ES-I3 (cell line): Measurements from ENCODE around the gene HOXB3.

Experiments
- H3K36me3 ChIP-seq: 2 replicates; pipeline ENCODE4 v1.6.1; 2013; ENCODE audit warnings: mild to moderate bottlenecking, low read length, control low read depth, moderate library complexity; ENCODE audit not compliant: insufficient read depth
- H3K4me1 ChIP-seq: 2 replicates; pipeline ENCODE4 v1.6.1; 2013; ENCODE audit warnings: mild to moderate bottlenecking, control low read depth, low read length; ENCODE audit not compliant: insufficient read depth
- H3K9ac ChIP-seq: 2 replicates; pipeline ENCODE4 v1.6.1; 2013; ENCODE audit warnings: low read depth, mild to moderate bottlenecking, low read length, moderate library complexity
- H3K9me3 ChIP-seq: 2 replicates; pipeline ENCODE4 v1.6.1; 2013; ENCODE audit warnings: mild to moderate bottlenecking, low read length, moderate library complexity; ENCODE audit not compliant: control insufficient read depth, insufficient read depth

Gene HOXB3

GRCh38 chr17:48551596-48552465 lies 38.2 kb downstream of the HOXB3 start:
- Histone ChIP-seq H3K36me3 (no peaks in the 10 kb centered on the region), H3K4me1 (peaks cover 48% of the 10 kb centered on the region), H3K9ac (peak overlapping the region; percentile 26; the same call in 1 of the 2 replicates), H3K9me3 (no peaks in the 10 kb centered on the region)

GRCh38 chr17:48551214-48551555 lies 38.9 kb downstream of the HOXB3 start:
- Histone ChIP-seq H3K9ac (no peak overlapping the region), H3K9me3 (no peaks in the 10 kb centered on the region), H3K4me1 (peaks cover 54% of the 10 kb centered on the region), H3K36me3 (no peaks in the 10 kb centered on the region)

GRCh38 chr17:48550502-48551213 lies 39.4 kb downstream of the HOXB3 start:
- Histone ChIP-seq H3K36me3 (no peaks in the 10 kb centered on the region), H3K4me1 (peaks cover 55% of the 10 kb centered on the region), H3K9me3 (no peaks in the 10 kb centered on the region), H3K9ac (peak overlapping the region; percentile 62; the same call in 1 of the 2 replicates)

DNA sequence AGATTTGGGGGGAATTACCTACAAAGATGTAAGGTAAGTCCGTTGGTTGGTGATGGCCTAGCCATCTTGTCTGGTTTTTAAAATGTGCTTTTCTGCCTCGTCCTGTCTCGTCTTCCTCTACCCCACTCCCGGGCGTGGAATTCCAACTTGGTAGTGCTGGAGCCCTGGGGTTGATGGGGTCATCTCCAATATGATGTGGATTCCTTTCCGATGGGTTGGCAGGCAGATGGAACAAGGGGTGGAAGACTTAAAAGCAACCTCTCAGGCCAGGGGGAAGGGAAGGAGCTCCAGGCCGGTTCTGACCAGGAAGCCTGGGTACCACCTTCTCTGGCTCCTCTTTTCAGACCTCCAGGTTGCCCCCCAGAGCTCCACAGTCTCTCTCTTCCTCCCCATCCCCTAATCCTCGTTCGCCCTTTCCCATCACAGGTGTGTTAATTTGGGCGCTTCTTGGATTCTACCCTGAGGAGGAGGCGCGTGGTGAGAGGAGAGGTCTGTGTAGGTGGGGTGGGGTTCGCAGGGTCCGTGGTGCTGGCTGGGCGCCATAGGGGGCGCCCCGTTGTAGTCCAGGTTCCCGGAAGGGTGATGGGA lies 40.0 kb downstream of the HOXB3 start:
- no peaks in the 10 kb centered on the region for H3K36me3 ChIP-seq

DNA sequence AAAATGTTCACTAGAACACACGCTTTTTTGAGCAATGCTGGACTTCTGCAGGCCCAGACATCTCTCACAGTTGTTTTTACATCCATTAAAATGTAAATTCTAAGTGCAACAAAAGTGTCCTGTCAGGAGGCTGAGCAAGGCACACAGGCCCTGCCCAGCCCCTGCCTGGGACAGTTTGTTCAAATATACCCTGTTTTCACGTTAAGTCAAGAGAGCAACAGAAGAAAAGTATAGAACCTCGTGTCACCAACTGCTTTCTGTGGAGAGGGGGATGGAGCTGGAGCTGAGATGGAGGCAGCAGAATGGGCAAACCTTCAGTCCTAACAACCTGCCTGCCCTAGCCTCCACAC lies 40.8 kb downstream of the HOXB3 start:
- Histone ChIP-seq H3K9ac (no peak overlapping the region), H3K4me1 (peaks cover 61% of the 10 kb centered on the region), H3K9me3 (no peaks in the 10 kb centered on the region), H3K36me3 (no peaks in the 10 kb centered on the region)

More for the DNA sequence above, 40.0 kb downstream of the HOXB3 start:
- no peaks in the 10 kb centered on the region for H3K9me3 ChIP-seq
- peak overlapping the region; percentile 62; the same call in 1 of the 2 replicates for H3K9ac ChIP-seq
- peaks cover 62% of the 10 kb centered on the region for H3K4me1 ChIP-seq

GRCh38 chr17:48548523-48549280 lies 41.3 kb downstream of the HOXB3 start:
- peak overlapping the region; percentile 4; the same call in 1 of the 2 replicates for H3K9ac ChIP-seq
- peaks cover 56% of the 10 kb centered on the region for H3K4me1 ChIP-seq
- no peaks in the 10 kb centered on the region for H3K9me3 ChIP-seq
- H3K36me3 ChIP-seq, result no peaks in the 10 kb centered on the region

- Histone ChIP-seq H3K9me3 (no peaks in the 10 kb centered on the region), H3K36me3 (no peaks in the 10 kb centered on the region), H3K4me1 (peaks cover 51% of the 10 kb centered on the region), H3K9ac (peak overlapping the region; percentile 4; the same call in 1 of the 2 replicates)
These were observed 42.1 kb downstream of the HOXB3 start for GRCh38 chr17:48547808-48548522.

- Histone ChIP-seq H3K9ac (peak overlapping the region; percentile 32; the same call in 1 of the 2 replicates), H3K9me3 (no peaks in the 10 kb centered on the region), H3K36me3 (no peaks in the 10 kb centered on the region), H3K4me1 (peaks cover 49% of the 10 kb centered on the region)
These were observed 42.9 kb downstream of the HOXB3 start for GRCh38 chr17:48546924-48547807.

DNA sequence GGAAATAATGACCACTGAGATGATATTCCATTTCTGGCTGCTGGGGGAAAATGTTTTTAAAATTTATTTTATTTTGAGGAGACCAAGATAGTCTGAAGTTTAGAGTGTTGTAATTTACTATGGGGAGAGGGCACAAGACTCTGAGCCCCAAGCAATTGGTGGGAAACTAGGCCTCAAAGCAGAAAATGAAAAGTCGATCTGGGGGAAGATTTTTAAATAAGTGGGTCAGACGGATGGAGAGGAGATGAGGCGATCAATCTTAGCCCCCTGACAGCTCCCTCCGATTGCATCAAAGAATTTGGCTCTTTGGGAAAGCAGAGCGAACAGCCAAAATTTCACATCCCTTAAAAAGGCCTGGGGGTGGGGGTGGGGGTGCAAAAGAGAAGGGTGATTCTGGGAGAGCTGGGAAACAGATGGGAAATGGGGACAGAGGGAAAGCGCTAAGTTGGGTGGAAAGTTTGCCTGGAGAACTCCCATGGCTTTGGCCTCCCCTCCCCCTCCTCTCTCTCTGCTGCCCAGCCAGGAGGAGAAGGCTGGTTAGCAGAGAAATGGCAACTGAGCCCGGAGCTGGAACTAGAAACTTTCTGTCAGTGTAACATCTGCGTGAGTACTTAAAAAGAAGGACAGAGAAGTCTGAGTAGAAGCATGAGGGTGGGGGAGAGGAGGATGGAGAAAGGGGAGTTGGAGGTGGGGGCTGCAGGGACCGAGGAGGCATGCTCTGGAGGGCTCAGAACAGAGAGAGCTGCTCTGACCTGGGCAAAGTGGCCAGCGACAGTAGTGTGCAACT lies 43.7 kb downstream of the HOXB3 start:
- Histone ChIP-seq H3K9ac (peak overlapping the region; percentile 32; the same call in 1 of the 2 replicates), H3K36me3 (no peaks in the 10 kb centered on the region), H3K4me1 (peaks cover 49% of the 10 kb centered on the region), H3K9me3 (no peaks in the 10 kb centered on the region)

GRCh38 chr17:48545539-48545938 lies 44.5 kb downstream of the HOXB3 start:
- peak overlapping the region; percentile 63; the same call in 1 of the 2 replicates for H3K9ac ChIP-seq
- H3K4me1 ChIP-seq, result peaks cover 49% of the 10 kb centered on the region
- no peaks in the 10 kb centered on the region for H3K9me3 ChIP-seq
- no peaks in the 10 kb centered on the region for H3K36me3 ChIP-seq

GRCh38 chr17:48545022-48545375 lies 45.0 kb downstream of the HOXB3 start, which contains the start of gene HOXB2:
Gene HOXB2 (minus strand): TSS chr17:48545109. CDS start chr17:48544911, 198 bp downstream.
- peaks cover 51% of the 10 kb centered on the region for H3K4me1 ChIP-seq
- H3K9ac ChIP-seq, result peak within 1 kb of the TSS; percentile 63; the same call in 1 of the 2 replicates
- H3K9me3 ChIP-seq, result no peaks in the 10 kb centered on the region
- H3K36me3 ChIP-seq, result no peaks in the 10 kb centered on the region

DNA sequence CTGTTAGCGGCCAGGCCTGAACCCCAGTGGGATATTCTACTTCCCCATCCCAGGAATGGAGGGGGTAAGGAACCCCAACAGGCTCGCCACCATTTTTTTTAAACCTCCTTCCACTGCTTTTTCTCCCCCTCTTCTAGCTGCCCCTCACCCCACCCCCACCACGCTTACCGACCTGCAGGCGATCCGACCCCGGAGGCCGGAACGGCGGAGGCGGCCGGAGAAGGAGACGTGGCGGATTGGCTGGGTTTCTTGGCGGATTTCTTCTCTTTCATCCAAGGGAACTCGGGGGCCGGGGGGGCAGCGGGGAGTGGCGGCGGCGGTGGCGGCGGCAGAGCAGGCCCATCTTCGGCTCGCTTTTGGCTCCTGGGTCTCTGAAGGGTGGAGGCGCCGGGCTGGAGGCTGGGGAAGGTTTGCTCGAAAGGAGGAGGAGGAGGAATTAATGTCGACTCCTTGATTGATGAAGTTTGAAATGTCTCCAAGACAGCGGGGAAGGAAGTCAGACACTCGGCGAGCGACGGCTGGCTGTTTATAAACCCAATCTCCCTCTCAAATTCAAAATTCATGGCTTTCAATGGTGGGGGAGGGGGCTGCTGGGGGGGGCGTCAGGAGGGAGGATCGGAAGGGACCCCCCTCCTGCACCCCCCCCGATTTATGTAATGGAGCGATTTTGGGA lies 45.6 kb downstream of the HOXB3 start:
- no peaks in the 10 kb centered on the region for H3K36me3 ChIP-seq
- no peaks in the 10 kb centered on the region for H3K9me3 ChIP-seq
- H3K9ac ChIP-seq, result peak overlapping the region; percentile 63; the same call in 1 of the 2 replicates
- H3K4me1 ChIP-seq, result peaks cover 50% of the 10 kb centered on the region
